Cardiac muscle cell (in vitro differentiated cells and primary cell): ENCODE results near the gene RCC2. TPM values are rescaled to one million over a fixed set of nuclear protein-coding genes. Genes with fewer than 3 reads are reported as not detected.
A peak's percentile ranks its signal among the peaks of the same experiment; 100 is the strongest.

Experiments used
- DNase-seq, 2 donors: peaks; one replicate each; pipeline versions ENCODE4 v3.0.0 to v3.0.0-alpha.2; 2010 to 2017; ENCODE audit warnings: low read depth in 1 of 2, low spot score in 1 of 2
- H3K27ac ChIP-seq: fragments of 200-600 bp; sonication (generic); 2 replicates; pipeline ENCODE4 v1.5.1; 2016
- H3K27me3 ChIP-seq: fragments of 200-600 bp; sonication (generic); 2 replicates; pipeline ENCODE4 v1.6.0; 2016; ENCODE audit warnings: control low read depth
- H3K36me3 ChIP-seq: fragments of 200-600 bp; sonication (generic); 2 replicates; pipeline ENCODE4 v1.5.1; 2016; ENCODE audit warnings: control low read depth
- H3K4me1 ChIP-seq: fragments of 200-600 bp; sonication (generic); 2 replicates; pipeline ENCODE4 v1.8.1; 2017; ENCODE audit warnings: low read depth, mild to moderate bottlenecking, mixed run types
- H3K4me3 ChIP-seq: fragments of 200-600 bp; sonication (generic); 2 replicates; pipeline ENCODE4 v1.5.1; 2016; ENCODE audit warnings: mild to moderate bottlenecking
- H3K9me3 ChIP-seq: fragments of 200-600 bp; sonication (generic); 2 replicates; pipeline ENCODE4 v1.5.1; 2017; ENCODE audit warnings: low read depth, mild to moderate bottlenecking, control low read depth
- CTCF ChIP-seq: IDR thresholded peaks from 2 replicates; pipeline ENCODE4 v1.5.1; 2012; ENCODE audit warnings: low read depth, mild to moderate bottlenecking, low read length
- polyA plus RNA-seq: library from polyadenylated mRNA; unstranded; fragments of >200 nt; fragmentation: Nextera tagmentation; extraction: Ambion mirVana; gene quantifications from 2 replicates; pipeline ENCODE4 v1.2.1, GENCODE V29; 2016
- total RNA-seq: library from RNA; depleted of rRNA; stranded (reverse); fragments of >200 nt; gene quantifications from 2 replicates; pipeline ENCODE4 v1.2.3, GENCODE V29; 2016

The RCC2 gene
- total and polyA plus RNA-seq, 2 experiments from 2014 or later = 34.0 to 61.5 TPM

- H3K36me3 ChIP-seq = peaks cover 15% of the 10 kb centered on the region
- H3K4me3 ChIP-seq = peak overlapping the region; percentile 96
- TF ChIP-seq CTCF = no peak
- DNase-seq = peak in 1 of 2 donors; percentile 38
- H3K27ac ChIP-seq = no peak overlapping the region
- peaks cover 12% of the 10 kb centered on the region for H3K4me1 ChIP-seq
- H3K9me3 ChIP-seq = no peaks in the 10 kb centered on the region
- peaks cover 16% of the 10 kb centered on the region for H3K27me3 ChIP-seq
Measured at GRCh38 chr1:17436380-17437174, 2.9 kb downstream of the RCC2 start.

DNA sequence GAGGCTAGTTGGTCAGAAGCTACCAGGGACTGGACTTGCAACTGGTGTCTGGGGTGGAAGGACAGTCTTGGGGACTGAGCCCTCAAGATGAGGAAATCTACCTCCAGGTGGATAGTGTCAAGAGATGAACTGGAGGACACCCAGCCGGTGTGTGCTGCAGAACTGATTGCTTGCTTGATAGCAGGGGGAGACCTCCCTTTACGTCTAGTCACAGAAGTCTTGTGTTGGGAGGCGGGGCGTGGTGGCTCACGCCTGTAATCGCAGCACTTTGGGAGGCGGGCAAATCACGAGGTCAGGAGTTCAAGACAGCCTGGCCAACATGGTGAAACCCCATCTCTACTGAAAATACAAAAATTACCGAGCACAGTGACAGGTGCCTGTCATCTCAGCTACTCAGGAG lies 4.9 kb downstream of the RCC2 start:
- Histone ChIP-seq H3K4me3 (no peak overlapping the region), H3K36me3 (peaks cover 15% of the 10 kb centered on the region), H3K4me1 (no peaks in the 10 kb centered on the region), H3K27me3 (no peaks in the 10 kb centered on the region), H3K27ac (no peak overlapping the region), H3K9me3 (no peaks in the 10 kb centered on the region)
- TF ChIP-seq CTCF = no peak
- DNase-seq = no peak

DNA sequence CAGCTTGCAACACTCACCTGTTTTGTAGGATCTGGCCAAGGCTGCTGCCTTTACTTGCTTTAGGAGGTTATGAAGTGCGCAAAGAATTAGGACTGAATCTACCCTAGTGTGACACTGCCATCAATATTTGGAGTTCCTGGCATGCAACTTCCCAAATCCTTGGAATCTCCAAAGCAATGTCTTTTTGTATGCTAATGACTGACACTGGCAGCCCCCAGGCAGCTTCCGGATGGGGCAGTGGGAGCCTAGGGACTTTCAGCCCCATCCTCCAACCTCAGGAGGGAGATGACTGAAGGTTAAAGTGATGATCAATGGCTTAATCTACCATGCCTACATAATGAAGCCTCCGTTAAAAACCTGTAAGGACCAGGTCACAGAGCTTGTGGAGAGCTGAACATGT lies 5.5 kb downstream of the RCC2 start:
- peaks cover 15% of the 10 kb centered on the region for H3K36me3 ChIP-seq
- no peaks in the 10 kb centered on the region for H3K9me3 ChIP-seq
- no peaks in the 10 kb centered on the region for H3K27me3 ChIP-seq
- no peak for TF ChIP-seq CTCF
- DNase-seq = no peak
- H3K4me3 ChIP-seq = no peak overlapping the region
- H3K27ac ChIP-seq = no peak overlapping the region
- H3K4me1 ChIP-seq = no peaks in the 10 kb centered on the region

GRCh38 chr1:17433261-17433660 lies 6.2 kb downstream of the RCC2 start:
- Histone ChIP-seq H3K9me3 (no peaks in the 10 kb centered on the region), H3K27ac (no peak overlapping the region), H3K36me3 (peaks cover 22% of the 10 kb centered on the region), H3K4me3 (no peak overlapping the region), H3K4me1 (no peaks in the 10 kb centered on the region), H3K27me3 (no peaks in the 10 kb centered on the region)
- no peak for TF ChIP-seq CTCF
- no peak for DNase-seq

DNA sequence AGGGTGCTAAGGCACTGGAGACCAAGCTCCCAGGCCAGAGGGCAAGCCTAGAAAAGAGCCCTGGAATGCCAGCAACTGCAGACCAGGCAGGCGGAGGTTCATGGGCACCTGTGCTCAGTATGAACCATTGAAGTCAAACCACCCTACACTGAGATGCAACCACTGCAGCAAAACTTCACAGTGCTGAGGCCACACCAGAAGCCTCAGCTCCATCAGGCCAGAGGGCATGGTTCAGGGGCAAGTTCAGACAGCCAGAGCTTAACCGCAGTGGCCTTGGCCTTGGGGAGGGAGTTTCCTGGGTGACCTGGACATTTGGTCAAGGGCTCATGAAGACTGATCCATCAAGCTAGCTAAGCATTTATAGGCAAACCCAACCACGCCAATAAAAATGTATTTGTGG lies 7.1 kb downstream of the RCC2 start:
- Histone ChIP-seq H3K9me3 (no peaks in the 10 kb centered on the region), H3K27me3 (no peaks in the 10 kb centered on the region), H3K27ac (no peak overlapping the region), H3K36me3 (peaks cover 31% of the 10 kb centered on the region), H3K4me1 (no peaks in the 10 kb centered on the region), H3K4me3 (no peak overlapping the region)
- no peak for DNase-seq
- no peak for TF ChIP-seq CTCF
